Melanocyte of skin (primary cell): ENCODE measurements around the gene TAS2R1. TPM values are rescaled to one million over a fixed set of nuclear protein-coding genes. Genes with fewer than 3 reads are reported as not detected.

Experiments used
- total RNA-seq, 2 donors: library from RNA; depleted of rRNA; stranded (reverse); fragments of >200 nt; gene quantifications; 2 replicates each; pipeline ENCODE4 v1.2.3, GENCODE V29; 2012

TAS2R1 gene, protein sequence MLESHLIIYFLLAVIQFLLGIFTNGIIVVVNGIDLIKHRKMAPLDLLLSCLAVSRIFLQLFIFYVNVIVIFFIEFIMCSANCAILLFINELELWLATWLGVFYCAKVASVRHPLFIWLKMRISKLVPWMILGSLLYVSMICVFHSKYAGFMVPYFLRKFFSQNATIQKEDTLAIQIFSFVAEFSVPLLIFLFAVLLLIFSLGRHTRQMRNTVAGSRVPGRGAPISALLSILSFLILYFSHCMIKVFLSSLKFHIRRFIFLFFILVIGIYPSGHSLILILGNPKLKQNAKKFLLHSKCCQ
- not detected for total RNA-seq

GRCh38 chr5:9630251-9630650, at the start of gene TAS2R1:
Gene TAS2R1 (minus strand): TSS chr5:9630351. CDS start chr5:9630032, 319 bp downstream.

Other genes starting within 250 kb of the TAS2R1 start
- gene SEMA5A, start 84.3 kb downstream of the TAS2R1 start, total RNA-seq = 10 to 100 TPM; 29.9 to 40.0 TPM